Amygdala (tissue), 56 donors: ENCODE data around the gene MEGF11.

Experiments
- DNase-seq, 56 donors: peaks; one replicate each; lab custom pipeline; 2025; lab: John Stamatoyannopoulos, UW

Gene MEGF11

GRCh38 chr15:66130496-66131034, 123.0 kb downstream of the MEGF11 start:
- DNase-seq, result no peak

GRCh38 chr15:66129586-66129985, 124.0 kb downstream of the MEGF11 start:
- DNase-seq, result no peak

GRCh38 chr15:66128116-66128680, 125.4 kb downstream of the MEGF11 start:
- DNase-seq, result no peak

- DNase-seq, result no peak
Measured at GRCh38 chr15:66126456-66126855, 127.1 kb downstream of the MEGF11 start.

GRCh38 chr15:66126031-66126441, 127.5 kb downstream of the MEGF11 start:
- no peak for DNase-seq

GRCh38 chr15:66124651-66125050, 128.9 kb downstream of the MEGF11 start:
- no peak for DNase-seq

GRCh38 chr15:66123799-66124198, 129.8 kb downstream of the MEGF11 start:
- DNase-seq, result no peak

GRCh38 chr15:66120422-66120821, 133.1 kb downstream of the MEGF11 start:
- no peak for DNase-seq

GRCh38 chr15:66117841-66118240, 135.7 kb downstream of the MEGF11 start:
- DNase-seq, result peak in 6 of 56 donors; percentile 9 to 49 (median 22)

GRCh38 chr15:66115568-66116206, 137.9 kb downstream of the MEGF11 start:
- no peak for DNase-seq

GRCh38 chr15:66114863-66115425, 138.6 kb downstream of the MEGF11 start:
- no peak for DNase-seq

GRCh38 chr15:66112388-66112787, 141.2 kb downstream of the MEGF11 start:
- no peak for DNase-seq

- DNase-seq, result no peak
Measured at GRCh38 chr15:66111363-66111762, 142.2 kb downstream of the MEGF11 start.

- no peak for DNase-seq
Measured at GRCh38 chr15:66110864-66111263, 142.7 kb downstream of the MEGF11 start.

- no peak for DNase-seq
Measured at GRCh38 chr15:66109826-66110225, 143.7 kb downstream of the MEGF11 start.

GRCh38 chr15:66108483-66109265, 144.9 kb downstream of the MEGF11 start:
- peak in 3 of 56 donors; percentile 12 to 21 (median 17) for DNase-seq

- no peak for DNase-seq
Measured at GRCh38 chr15:66107070-66107469, 146.5 kb downstream of the MEGF11 start.

GRCh38 chr15:66105286-66106265, 148.0 kb downstream of the MEGF11 start:
- DNase-seq, result no peak

- no peak for DNase-seq
Measured at GRCh38 chr15:66103293-66103590, 150.3 kb downstream of the MEGF11 start.
